ENCODE data around the gene ATG9A.
A peak's percentile ranks its signal among the peaks of the same experiment; 100 is the strongest.

GRCh38 chr2:219171231-219171651, 58.2 kb downstream of the ATG9A start:
- no peak for TF ChIP-seq POLR2A (IDR thresholded peaks at IDR 0.05)
- TF ChIP-seq CTCF (IDR thresholded peaks at IDR 0.05) = peak; percentile 16 to 68 (median 62)
